Omental fat pad (tissue), 4 donors: ENCODE measurements around the gene INPP5A. TPM values are rescaled to one million over a fixed set of nuclear protein-coding genes. Genes with fewer than 3 reads are reported as not detected.

Experiments used
- ATAC-seq: fragments of 150-250 bp; one replicate; pipeline ENCODE4 v1.9.1; 2016; ENCODE audit warnings: mild to moderate bottlenecking, moderate library complexity; ENCODE audit not compliant: low FRiP score
- DNase-seq: peaks from one replicate; pipeline ENCODE4 v3.0.0-alpha.2; 2019; ENCODE audit warnings: low spot score
- CTCF ChIP-seq, 3 donors: fragments of 450-650 bp; IDR thresholded peaks; one replicate each; pipeline ENCODE4 v1.5.1; 2016 to 2017; ENCODE audit warnings: antibody characterized with exemption in 3 of 3, mild to moderate bottlenecking in 3 of 3, moderate library complexity in 2 of 3
- total RNA-seq, 4 donors: library from RNA; depleted of rRNA; stranded (reverse); fragments of >200 nt; gene quantifications; one replicate each; pipeline ENCODE4 v1.1.0, GENCODE V29; 2016

Gene INPP5A
- total RNA-seq, 4 donors from 2014 or later, result 34.1 to 49.3 (median 43.3) TPM

- DNase-seq (no peak), ATAC-seq (no peak)
- no peak for TF ChIP-seq CTCF (IDR thresholded peaks at IDR 0.05)
These were observed 289.2 kb downstream of the INPP5A start for GRCh38 chr10:132826524-132827422.

GRCh38 chr10:132827423-132827789, 289.8 kb downstream of the INPP5A start:
- ATAC-seq (no peak), DNase-seq (no peak)
- TF ChIP-seq CTCF (IDR thresholded peaks at IDR 0.05), result no peak

- TF ChIP-seq CTCF (IDR thresholded peaks at IDR 0.05), result no peak
- DNase-seq (no peak), ATAC-seq (no peak)
These were observed 290.4 kb downstream of the INPP5A start for GRCh38 chr10:132827861-132828539.

- ATAC-seq (no peak), DNase-seq (no peak)
- no peak for TF ChIP-seq CTCF (IDR thresholded peaks at IDR 0.05)
These were observed 291.1 kb downstream of the INPP5A start for GRCh38 chr10:132828681-132829080.

- DNase-seq, result no peak
- ATAC-seq, result no peak
- no peak for TF ChIP-seq CTCF (IDR thresholded peaks at IDR 0.05)
These were observed 291.8 kb downstream of the INPP5A start for GRCh38 chr10:132829403-132829802.

GRCh38 chr10:132832186-132832969, 294.8 kb downstream of the INPP5A start:
- ATAC-seq (no peak), DNase-seq (no peak)
- no peak for TF ChIP-seq CTCF (IDR thresholded peaks at IDR 0.05)

Other genes starting within 250 kb of the INPP5A start
- gene STK32C, start 229.8 kb upstream of the INPP5A start, total RNA-seq, result 1 to 10 TPM; 5.0 to 8.9 (median 8.1) TPM
- gene LRRC27, start 205.6 kb upstream of the INPP5A start, total RNA-seq, result 10 to 100 TPM in 1 of 4 donors, 1 to 10 TPM in 3; 5.0 to 12.1 (median 7.7) TPM
- 10 to 100 TPM in 3 of 4 donors, 1 to 10 TPM in 1; 6.0 to 24.4 (median 12.2) TPM for gene PWWP2B, start 140.6 kb upstream of the INPP5A start, total RNA-seq
- gene NKX6-2, start 248.4 kb downstream of the INPP5A start, total RNA-seq, result not detected